GM21526 (cell line): ENCODE data around the gene ZFP64.
A peak's percentile ranks its signal among the peaks of the same experiment; 100 is the strongest.
"Not testable (repeated sequence)": the region's sequence is repeated elsewhere in the genome, so short reads cannot be mapped to it uniquely, and the experiment has no call there.

ENCODE experiments used
- ATAC-seq: cut with Tn5 transposase; IDR thresholded peaks from one replicate; pipeline ENCODE4 v1.9.1; 2021; ENCODE audit warnings: moderate library complexity; ENCODE audit not compliant: unreplicated experiment, low FRiP score

The ZFP64 gene

GRCh38 chr20:52166150-52166549 lies 25.4 kb downstream of the ZFP64 start:
- ATAC-seq: no peak

GRCh38 chr20:52160621-52161204 lies 30.9 kb downstream of the ZFP64 start:
- ATAC-seq: no peak

- no peak for ATAC-seq
Observed at GRCh38 chr20:52160049-52160570, 31.5 kb downstream of the ZFP64 start.

GRCh38 chr20:52154575-52154974 lies 37.0 kb downstream of the ZFP64 start:
- no peak for ATAC-seq

GRCh38 chr20:52153896-52154295 lies 37.7 kb downstream of the ZFP64 start:
- no peak for ATAC-seq

- ATAC-seq: no peak
Observed at GRCh38 chr20:52152921-52153320, 38.7 kb downstream of the ZFP64 start.

- no peak for ATAC-seq
Observed at GRCh38 chr20:52152416-52152815, 39.2 kb downstream of the ZFP64 start.

GRCh38 chr20:52150440-52151258 lies 40.9 kb downstream of the ZFP64 start:
- ATAC-seq: peak; percentile 69

- no peak for ATAC-seq
Observed at GRCh38 chr20:52145587-52145986, 46.0 kb downstream of the ZFP64 start.

- ATAC-seq: no peak
Observed at GRCh38 chr20:52143277-52143676, 48.3 kb downstream of the ZFP64 start.

GRCh38 chr20:52142757-52143156 lies 48.8 kb downstream of the ZFP64 start:
- ATAC-seq: no peak

- ATAC-seq: no peak
Observed at GRCh38 chr20:52139986-52140385, 51.6 kb downstream of the ZFP64 start.

- no peak for ATAC-seq
Observed at GRCh38 chr20:52137850-52138249, 53.7 kb downstream of the ZFP64 start.

GRCh38 chr20:52133714-52134113 lies 57.9 kb downstream of the ZFP64 start:
- ATAC-seq: not testable (repeated sequence)

- ATAC-seq: no peak
Observed at GRCh38 chr20:52132337-52132736, 59.2 kb downstream of the ZFP64 start.

GRCh38 chr20:52131048-52131643 lies 60.4 kb downstream of the ZFP64 start:
- ATAC-seq: no peak

- no peak for ATAC-seq
Observed at GRCh38 chr20:52130406-52130805, 61.2 kb downstream of the ZFP64 start.

GRCh38 chr20:52129611-52130010 lies 62.0 kb downstream of the ZFP64 start:
- no peak for ATAC-seq

- ATAC-seq: no peak
Observed at GRCh38 chr20:52127309-52127708, 64.3 kb downstream of the ZFP64 start.

- no peak for ATAC-seq
Observed at GRCh38 chr20:52124821-52125220, 66.8 kb downstream of the ZFP64 start.

- no peak for ATAC-seq
Observed at GRCh38 chr20:52118696-52119095, 72.9 kb downstream of the ZFP64 start.
